HG03139 (cell line): ENCODE measurements around the gene MORN1.

Source experiments
- ATAC-seq: cut with Tn5 transposase; IDR thresholded peaks from one replicate; pipeline ENCODE4 v1.9.1; 2021; ENCODE audit not compliant: unreplicated experiment

The MORN1 gene

GRCh38 chr1:2422523-2422922 lies 31.2 kb upstream of the MORN1 start:
- no peak for ATAC-seq

- no peak for ATAC-seq
These were observed 28.1 kb upstream of the MORN1 start for GRCh38 chr1:2419416-2419815.

DNA sequence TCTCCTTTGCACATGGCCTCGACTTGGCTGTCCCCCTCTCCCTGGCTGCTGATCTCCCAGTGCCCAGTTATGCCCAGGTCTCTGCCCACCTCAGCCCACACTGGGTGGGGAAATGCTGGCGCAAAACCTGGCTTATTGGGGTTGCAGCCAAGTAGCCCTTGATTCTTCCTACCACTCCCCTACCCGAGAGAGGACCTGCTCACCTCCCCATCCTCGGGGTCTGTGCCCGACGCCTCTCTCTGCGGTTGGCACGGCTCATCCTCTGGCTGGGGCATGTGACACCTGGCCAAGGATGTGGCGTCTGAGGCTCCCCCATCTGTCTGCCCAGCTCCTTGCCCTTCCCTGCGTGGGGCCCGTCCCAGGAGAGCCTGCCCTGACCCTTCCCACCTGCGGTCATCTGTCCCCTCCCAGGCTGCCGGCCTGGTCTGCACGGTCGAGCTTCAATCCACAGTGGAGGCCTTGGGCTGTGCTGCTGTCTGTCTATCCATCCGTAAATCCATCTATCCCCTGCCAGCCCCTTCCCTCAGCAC lies 27.5 kb upstream of the MORN1 start:
- ATAC-seq: no peak

- ATAC-seq: no peak
These were observed 26.5 kb upstream of the MORN1 start for GRCh38 chr1:2417833-2418225.

DNA sequence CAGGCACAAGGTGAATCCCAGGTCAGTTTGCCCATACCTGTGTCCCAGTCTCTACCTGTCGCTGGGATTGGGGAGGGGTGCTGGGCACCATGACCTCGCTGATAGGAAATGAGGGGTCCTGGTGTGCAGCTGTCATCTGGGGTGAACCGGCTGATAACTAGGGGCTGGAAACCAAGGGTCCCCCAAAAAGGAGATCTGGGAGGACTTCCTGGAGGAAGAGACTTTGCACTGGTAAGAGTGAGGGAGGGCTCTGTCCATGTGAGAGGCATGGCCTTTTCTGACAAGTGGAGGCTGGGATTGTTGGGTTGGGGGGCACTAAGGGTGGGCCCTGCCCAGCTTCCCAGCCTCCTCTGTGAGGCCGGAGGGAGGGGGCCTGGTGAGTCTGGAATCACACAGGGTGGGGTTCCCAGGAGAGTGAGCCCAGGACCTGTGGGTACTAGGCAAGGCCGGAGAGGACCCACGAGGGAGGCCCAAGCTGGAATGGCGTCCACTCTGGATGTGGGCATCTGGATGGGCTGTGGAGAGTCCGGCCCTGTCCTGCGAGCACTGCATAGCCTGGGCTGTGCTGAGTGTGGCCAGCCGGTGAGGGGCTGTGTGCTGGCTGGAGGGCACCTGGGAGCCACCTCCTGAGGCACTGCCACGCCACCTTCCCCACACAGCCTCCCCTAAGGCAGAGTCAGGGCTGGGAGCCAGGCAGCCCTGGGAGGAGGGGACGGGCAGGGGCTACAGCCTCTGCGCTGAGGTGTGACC lies 25.9 kb upstream of the MORN1 start:
- ATAC-seq: no peak

DNA sequence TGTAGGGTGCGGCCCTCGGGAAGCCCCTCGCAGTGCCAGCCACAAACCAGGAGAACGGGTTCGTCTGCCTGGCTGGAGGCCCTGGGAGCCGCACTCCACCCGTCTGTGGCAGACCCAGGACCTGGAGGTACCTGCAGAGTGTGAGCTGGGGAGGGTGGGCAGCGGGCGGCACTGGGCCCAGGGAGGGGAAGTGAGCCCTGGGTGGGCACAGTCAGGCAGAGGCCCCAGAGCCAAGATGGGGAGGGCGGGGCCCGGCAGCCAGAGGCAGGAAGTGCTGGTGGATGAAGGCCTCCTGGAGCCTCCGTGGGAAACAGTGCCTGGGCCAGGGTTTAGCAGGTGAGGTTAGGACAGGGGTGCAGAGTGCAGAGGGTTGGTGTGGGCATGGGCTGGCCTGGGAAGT lies 25.0 kb upstream of the MORN1 start:
- ATAC-seq: no peak

GRCh38 chr1:2415801-2416208 lies 24.5 kb upstream of the MORN1 start:
- no peak for ATAC-seq

- no peak for ATAC-seq
These were observed 24.0 kb upstream of the MORN1 start for GRCh38 chr1:2415337-2415736.

- ATAC-seq: no peak
These were observed 23.1 kb upstream of the MORN1 start for GRCh38 chr1:2414297-2414958.

DNA sequence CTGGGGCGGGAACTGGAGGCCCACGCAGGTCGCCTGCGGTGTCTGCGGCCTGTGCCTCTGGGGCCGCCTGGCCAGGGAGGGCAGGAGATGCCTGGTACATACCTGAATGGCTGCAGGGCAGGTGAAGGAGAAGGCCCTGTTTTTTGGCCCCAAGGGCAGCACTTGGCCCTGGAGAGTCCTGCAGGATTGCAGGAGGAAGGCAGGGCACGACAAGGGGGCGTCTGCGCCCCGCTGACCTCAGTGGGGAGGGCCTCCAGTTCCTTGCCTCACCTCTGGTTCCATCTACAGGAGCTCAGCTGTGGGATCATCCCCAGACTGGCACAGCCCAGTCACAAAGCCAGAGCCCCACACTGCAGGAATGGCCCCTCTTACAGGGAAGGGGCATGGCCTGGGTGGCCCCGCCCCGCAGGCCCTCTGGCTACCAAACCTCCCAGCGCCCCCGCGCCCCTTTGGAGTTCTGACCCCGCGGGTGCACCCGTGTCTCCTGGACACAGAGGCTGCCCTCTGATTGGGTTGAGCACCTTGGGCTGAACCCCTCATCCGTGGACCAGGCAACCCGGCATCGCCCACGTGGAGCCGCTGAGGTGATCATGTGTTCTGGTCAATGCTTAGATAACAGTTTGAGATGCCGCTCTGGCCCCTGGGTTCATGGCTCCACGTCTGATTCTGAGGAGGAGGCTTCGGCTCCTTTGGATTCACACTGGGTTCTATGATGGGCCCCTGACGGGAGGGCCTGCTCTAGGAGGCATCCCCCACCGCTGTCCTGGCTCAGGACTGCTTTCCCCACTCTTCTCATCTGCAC lies 22.3 kb upstream of the MORN1 start:
- ATAC-seq: peak; percentile 5

GRCh38 chr1:2412773-2413494 lies 21.6 kb upstream of the MORN1 start:
- peak; percentile 7 for ATAC-seq

GRCh38 chr1:2412395-2412772 lies 21.0 kb upstream of the MORN1 start, which contains the start of gene PEX10:
Gene PEX10 (minus strand): TSS chr1:2412564. CDS start chr1:2412502, 62 bp downstream.
- ATAC-seq: peak; percentile 69

- ATAC-seq: peak; percentile 12
These were observed 20.5 kb upstream of the MORN1 start for GRCh38 chr1:2411801-2412394.

GRCh38 chr1:2409745-2410144 lies 18.4 kb upstream of the MORN1 start:
- no peak for ATAC-seq

- ATAC-seq: no peak
These were observed 17.5 kb upstream of the MORN1 start for GRCh38 chr1:2408859-2409276.

DNA sequence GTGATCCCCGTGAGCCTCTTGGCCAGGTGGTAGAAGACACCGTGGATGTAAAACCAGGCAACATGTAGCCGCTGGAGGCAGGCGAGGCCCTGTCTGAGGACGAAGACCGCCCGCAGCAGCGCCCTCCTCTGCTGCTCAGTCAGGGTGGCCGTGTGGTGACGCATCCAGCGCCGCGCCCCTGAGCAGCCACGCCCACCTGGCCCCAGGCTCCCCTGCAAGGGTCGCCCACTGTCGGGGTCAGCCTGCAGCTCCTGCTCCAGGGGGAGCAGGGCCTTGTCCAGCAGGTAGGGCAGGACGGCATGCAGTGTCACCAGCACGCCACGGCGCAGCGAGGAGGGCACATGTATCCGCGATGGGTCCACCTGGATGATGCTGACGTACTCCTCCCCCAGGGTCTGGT lies 17.1 kb upstream of the MORN1 start:
- ATAC-seq: no peak

DNA sequence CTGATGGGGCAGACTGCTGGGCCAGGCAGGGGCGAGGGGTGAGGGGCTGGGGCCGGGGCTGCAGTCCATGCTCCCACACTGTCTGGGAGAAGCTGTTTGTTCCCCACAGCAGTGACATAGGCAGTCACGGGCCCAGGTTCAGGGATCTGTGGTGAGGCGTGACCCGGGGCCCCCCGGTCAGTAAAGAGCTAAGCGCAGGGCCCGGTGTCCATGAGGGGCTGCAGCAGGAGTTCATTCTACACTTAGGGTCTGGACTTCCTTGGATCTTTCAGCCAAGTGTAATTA lies 16.6 kb upstream of the MORN1 start:
- ATAC-seq: no peak

- ATAC-seq: no peak
These were observed 16.0 kb upstream of the MORN1 start for GRCh38 chr1:2407166-2407990.

DNA sequence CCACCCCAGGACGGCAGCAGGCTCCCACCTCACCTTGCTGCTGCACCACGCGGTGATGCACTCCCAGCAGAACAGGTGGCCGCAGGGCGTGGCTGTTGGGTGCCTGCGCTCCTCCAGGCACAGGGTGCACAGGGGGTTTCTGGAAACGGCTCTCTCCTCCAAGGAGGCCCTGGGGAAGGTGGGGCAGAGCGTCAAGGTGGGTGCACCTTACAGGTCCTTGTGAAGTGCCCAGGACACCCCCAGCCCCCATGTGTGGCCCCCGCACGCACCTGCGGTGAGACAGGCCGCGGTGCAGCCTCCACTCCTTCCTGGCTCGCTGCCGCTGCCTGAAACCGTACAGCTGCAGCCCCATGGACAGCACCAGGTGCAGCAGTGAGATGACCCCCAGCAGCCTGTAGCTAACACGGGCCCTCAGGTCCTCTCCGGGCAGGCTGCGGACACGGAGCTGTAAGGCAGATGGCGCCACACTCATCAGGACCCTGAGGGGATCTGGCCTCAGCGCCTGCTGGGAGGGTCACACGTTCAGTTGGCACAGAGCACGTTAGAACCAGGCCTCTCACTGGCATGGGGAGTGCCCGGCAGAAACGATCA lies 15.2 kb upstream of the MORN1 start:
- ATAC-seq: no peak
